SW 1271 (cell line): ENCODE measurements around the gene KRTAP13-2.

ENCODE experiments used
- DNase-seq, 2 experiments: peaks; one replicate each; lab custom pipeline; 2025; lab: John Stamatoyannopoulos, UW

KRTAP13-2 gene

DNA sequence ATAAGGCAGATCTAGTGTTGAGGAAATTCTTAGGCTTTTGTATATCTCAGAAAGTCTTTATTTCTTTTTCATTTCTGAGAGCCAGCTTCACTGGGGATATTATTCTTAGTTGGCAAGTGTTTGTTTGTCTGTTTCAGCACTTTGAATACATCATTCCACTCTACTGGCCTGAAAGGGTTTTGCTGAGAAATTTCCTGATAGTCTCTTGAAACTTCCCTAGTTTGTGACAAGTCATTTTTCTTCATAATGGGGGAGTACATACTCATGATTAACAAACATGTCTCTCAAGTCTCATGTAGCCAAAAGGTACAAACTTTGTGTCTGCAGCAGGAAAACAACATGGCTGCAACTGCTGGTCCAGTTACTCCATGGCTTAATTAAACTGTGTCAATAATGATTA, 45.7 kb downstream of the KRTAP13-2 start:
- no peak for DNase-seq
